ENCODE data around the gene HSBP1L1.

The HSBP1L1 gene

GRCh38 chr18:79964330-79965118 is at the start of gene HSBP1L1:
TSS of gene HSBP1L1 (plus strand) at chr18:79964643. CDS start at chr18:79964736, 93 bp downstream.
- DNase-seq: no peak

DNA sequence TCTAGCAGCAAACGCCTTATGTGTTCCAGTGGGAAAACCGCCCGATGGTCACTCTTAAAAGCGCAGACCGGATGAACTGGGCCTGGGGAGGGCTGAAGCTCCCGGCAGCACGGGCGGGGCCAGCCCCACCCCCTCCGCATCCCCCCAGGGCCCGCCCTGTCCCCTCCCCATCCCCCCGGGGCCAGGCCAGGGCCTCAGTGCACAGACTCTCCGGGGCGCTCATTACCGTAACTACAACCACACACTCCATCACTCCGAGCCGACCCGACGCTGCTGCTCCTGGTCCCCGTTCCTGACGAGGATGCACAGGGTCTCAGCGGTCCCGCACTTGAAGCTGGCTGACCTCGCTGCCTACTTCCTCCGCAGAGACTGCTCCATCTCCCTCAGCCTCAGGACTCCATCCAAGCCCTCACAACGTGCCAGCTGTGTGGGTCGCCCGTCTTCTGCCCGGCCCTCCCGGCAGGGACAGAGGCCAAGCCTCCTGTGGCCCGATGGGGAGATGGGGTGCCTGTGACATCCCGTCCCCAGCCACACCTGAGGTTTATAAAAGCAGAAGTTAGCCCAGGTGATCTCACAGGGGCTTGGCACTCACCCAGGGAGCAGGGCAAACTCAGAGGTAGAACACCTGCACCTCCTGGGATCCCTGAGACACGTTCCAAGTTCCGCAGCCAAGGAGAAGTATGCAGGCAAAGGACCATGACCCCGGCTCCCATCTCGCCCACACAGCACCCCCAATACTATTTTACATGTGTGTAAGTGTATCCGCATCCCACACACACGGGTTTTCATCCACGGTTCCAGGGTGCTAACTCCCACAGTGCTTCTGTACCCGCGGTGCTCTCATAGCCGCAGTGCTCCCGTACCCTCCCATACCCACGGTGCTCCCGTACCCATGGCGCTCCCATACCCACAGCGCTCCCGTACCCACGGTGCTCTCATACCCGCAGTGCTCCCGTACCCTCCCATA is 49.0 kb upstream of the HSBP1L1 start:
- DNase-seq: no peak

GRCh38 chr18:79916128-79916494 is 48.3 kb upstream of the HSBP1L1 start:
- DNase-seq: no peak

GRCh38 chr18:79916546-79917168 is 47.8 kb upstream of the HSBP1L1 start:
- no peak for DNase-seq

- no peak for DNase-seq
Measured at GRCh38 chr18:79917169-79917852, 47.1 kb upstream of the HSBP1L1 start.

DNA sequence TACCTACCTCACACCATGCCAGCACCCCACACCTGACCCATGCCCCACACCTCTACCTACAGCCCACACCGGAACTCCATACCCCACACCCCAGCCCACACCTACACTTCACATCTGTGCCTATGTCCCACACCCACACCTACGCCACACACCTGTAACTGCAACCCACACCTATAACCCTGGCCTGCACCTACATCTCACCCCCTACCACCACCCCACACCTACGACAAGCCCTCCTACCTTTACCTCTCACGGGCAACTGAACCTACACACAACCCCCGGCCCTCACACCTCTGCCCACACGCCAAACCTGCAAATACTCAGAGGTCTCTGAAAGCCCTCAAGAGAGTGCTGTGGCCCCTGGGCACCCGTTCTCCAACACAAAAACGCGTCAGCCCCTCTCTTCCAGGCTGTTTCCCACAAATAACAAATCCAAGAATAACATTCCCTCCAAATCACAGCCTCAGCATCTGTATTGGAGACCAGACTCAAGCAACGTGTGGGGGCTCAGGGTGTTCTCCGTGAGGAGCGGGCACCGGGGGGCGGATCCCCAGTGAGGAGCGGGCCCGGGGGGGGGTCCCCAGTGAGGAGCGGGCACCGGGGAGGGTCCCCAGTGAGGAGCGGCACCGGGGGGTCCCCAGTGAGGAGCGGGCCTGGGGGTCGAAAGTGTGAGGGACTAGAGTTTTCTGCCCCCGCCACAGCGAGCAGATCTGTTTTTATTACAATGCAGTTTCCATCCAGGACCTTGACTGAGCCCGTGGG is 46.4 kb upstream of the HSBP1L1 start:
- no peak for DNase-seq

GRCh38 chr18:79918615-79919011 is 45.8 kb upstream of the HSBP1L1 start:
- no peak for DNase-seq

- no peak for DNase-seq
Measured at GRCh38 chr18:79919089-79919488, 45.4 kb upstream of the HSBP1L1 start.

DNA sequence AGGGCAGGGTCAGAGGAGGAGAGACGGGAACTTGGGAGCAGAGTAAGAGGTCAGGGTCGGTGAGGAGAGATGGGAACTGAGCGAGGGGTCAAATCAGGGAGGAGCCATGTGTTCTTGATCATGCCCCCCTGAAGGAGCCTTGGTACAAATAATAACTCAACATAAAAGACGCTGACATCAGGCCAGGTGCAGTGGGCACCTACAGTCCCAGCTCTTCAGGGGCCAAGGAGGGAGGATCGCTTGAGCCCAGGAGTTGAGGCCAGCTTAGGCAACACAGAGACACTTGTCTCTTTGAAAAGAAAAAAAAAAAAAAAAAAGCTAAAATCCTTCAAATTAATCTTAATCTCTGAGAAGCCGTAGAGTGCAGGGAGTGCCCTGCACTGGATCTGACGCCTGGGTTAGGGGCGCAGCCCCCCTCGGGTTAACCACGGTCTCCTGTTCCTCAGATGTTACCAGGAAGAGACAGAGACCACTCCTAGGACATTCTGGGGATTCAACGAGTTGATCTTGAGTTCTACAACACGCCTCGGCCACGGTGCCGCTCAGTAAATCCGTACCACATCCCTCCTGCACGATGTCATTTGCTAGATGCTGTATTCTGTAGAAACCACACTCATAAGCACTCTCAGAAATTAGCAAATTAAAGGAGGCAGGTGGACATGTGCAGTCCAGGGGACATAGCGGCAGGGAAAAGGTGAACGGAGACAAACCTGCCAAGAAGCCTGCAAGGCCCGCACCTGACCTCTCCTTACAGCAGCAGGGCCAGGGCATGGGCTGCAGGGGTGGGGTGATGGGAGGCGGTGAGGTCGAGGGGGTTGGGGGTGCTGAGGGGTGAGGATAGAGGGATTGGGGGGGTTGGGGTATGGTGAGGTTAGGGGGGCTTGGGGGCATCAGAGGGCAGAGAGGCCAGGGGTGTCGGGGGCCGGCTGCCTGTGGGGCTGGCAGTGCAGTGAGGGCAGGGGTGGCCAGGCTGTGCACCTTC is 42.2 kb upstream of the HSBP1L1 start:
- DNase-seq: no peak

GRCh38 chr18:79922971-79923411 is 41.5 kb upstream of the HSBP1L1 start:
- DNase-seq: no peak

DNA sequence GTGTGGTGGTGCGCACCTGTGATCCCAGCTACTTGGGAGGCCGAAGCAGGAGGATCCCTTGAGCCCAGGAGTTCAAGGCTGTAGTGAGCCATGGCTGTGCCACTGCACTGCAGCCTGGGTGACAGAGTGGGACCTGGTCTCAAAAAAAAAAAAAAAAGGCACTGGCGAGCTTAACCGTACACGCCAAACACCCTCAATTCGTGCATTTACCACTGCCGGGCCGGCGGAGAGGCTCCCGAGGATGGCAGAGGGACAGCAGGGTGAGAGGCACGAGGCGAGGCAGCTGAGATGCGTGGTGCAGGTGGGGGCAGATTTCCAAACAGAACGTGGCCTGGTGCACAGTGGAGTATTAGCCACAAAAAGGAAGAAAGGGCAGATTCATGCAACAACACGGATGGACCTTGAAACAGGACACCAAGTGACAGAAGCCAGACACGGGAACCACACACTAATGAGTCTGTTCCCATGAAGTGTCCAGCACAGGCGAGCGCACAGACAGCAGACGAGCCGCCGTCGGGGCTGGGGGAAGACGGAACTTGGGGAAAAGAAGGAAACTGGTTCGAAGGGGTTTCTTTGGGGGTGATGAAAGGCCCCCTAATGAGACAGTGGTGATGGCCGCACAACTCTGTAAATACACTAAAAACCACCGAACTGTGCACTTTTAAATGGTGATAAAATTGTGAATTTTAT is 40.4 kb upstream of the HSBP1L1 start:
- no peak for DNase-seq

DNA sequence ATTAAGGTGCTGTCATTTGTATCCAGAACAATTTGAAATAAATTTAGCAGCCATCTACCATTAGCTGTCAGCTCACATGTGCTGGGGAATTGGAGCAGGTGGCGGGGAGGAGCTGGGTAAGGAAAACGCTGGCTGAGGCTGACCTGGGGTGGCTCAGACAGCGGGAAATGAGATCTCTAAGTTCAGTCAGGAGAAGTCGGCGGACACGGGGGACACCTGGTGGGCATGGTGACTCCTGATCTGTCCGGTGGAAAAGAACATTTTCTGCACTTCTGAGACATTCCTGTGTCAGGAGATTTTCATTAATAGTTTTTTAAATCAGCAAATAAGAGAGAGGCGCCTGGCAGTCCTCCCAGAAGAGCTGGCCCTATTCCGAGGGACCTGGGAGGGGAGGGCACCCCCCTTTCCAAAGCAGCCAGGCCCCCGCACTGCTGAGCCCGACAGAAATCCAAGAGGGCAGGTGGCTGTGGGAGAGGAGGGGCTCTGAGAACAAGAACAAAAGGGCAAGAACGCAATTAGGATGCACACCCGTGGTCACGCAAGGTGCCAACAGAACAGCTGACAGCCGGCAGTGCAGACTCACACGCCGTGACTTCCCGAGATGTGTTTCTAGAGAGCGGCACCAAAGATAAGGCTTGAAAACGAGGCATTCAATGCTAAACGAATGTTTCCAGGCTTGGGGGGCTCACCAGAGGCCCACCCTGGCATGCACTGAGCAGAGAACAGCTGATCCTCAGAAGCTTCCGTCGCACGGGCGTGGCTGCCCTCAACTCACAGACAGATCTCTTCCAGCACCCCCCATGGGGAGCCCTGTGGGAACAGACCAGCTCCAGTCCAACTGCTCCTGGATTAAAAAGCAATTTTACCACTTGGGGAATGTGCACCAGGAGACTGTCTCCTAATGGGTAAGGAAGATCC is 39.4 kb upstream of the HSBP1L1 start:
- DNase-seq: no peak

- DNase-seq: no peak
Measured at GRCh38 chr18:79926306-79926705, 38.1 kb upstream of the HSBP1L1 start.

GRCh38 chr18:79926715-79927606 is 37.5 kb upstream of the HSBP1L1 start:
- no peak for DNase-seq

GRCh38 chr18:79927607-79928562 is 36.6 kb upstream of the HSBP1L1 start:
- no peak for DNase-seq

- no peak for DNase-seq
Measured at GRCh38 chr18:79928563-79928960, 35.9 kb upstream of the HSBP1L1 start.
